PC-3 (cell line): Measurements from ENCODE around the gene IL3. TPM values are rescaled to one million over a fixed set of nuclear protein-coding genes. Genes with fewer than 3 reads are reported as not detected.

Experiments used
- ATAC-seq: fragments of 200-7000 bp; cut with Tn5 transposase; 2 replicates; pipeline ENCODE4 v1.9.1; 2020; ENCODE audit warnings: mild to moderate bottlenecking, moderate library complexity
- BruUV-seq: library from RNA; stranded (reverse); fragments of 400-500 nt; replicated peaks from 2 replicates; lab custom pipeline; 2021; lab: Mats Ljungman, UMichigan
- CTCF ChIA-PET: fragments of 300-600 bp; sonication (Branson Sonifier 250); formaldehyde crosslinking; loops from one replicate; lab custom pipeline; 2022; ENCODE audit warnings: antibody characterized with exemption; lab: Charles Lee
- POLR2A ChIA-PET: fragments of 300-600 bp; sonication (Branson Sonifier 250); formaldehyde crosslinking; loops from one replicate; lab custom pipeline; 2022; ENCODE audit warnings: antibody characterized with exemption; ENCODE audit not compliant: unreplicated experiment; lab: Charles Lee
- DNase-seq: peaks from one replicate; pipeline ENCODE4 v3.0.0-alpha.2; 2015
- H2AFZ ChIP-seq: fragments of 300-600 bp; sonication (generic); 2 replicates; pipeline ENCODE4 v1.6.0; 2016; ENCODE audit warnings: antibody characterized with exemption, low read length
- H3F3A ChIP-seq: fragments of 300-600 bp; sonication (generic); one replicate; pipeline ENCODE4 v1.6.0; 2017; ENCODE audit warnings: antibody characterized with exemption, low read length, control low read depth, mild to moderate bottlenecking; ENCODE audit not compliant: unreplicated experiment
- H3K27ac ChIP-seq: fragments of 300-600 bp; sonication (generic); 2 replicates; pipeline ENCODE4 v1.5.1; 2016; ENCODE audit warnings: mild to moderate bottlenecking, low read length
- H3K27me3 ChIP-seq: fragments of 300-600 bp; sonication (generic); 2 replicates; pipeline ENCODE4 v1.6.1; 2016; ENCODE audit warnings: low read length, mixed read lengths
- H3K36me3 ChIP-seq: fragments of 300-600 bp; sonication (generic); 2 replicates; pipeline ENCODE4 v1.6.1; 2016; ENCODE audit warnings: low read depth, mixed run types, low read length, mixed read lengths
- H3K4me1 ChIP-seq: fragments of 300-600 bp; sonication (generic); 2 replicates; pipeline ENCODE4 v1.5.1; 2016; ENCODE audit warnings: low read length; ENCODE audit not compliant: insufficient read depth
- H3K4me2 ChIP-seq: fragments of 300-600 bp; sonication (generic); 2 replicates; pipeline ENCODE4 v1.6.0; 2016; ENCODE audit warnings: low read length
- H3K4me3 ChIP-seq: fragments of 300-600 bp; sonication (generic); 2 replicates; pipeline ENCODE4 v1.5.1; 2016; ENCODE audit warnings: mild to moderate bottlenecking, low read length, mixed read lengths
- H3K79me2 ChIP-seq: fragments of 300-600 bp; sonication (generic); 2 replicates; pipeline ENCODE4 v1.6.1; 2017; ENCODE audit warnings: low read length, mixed read lengths
- H3K9ac ChIP-seq: fragments of 300-600 bp; sonication (generic); 2 replicates; pipeline ENCODE4 v1.6.0; 2016; ENCODE audit warnings: mild to moderate bottlenecking, low read length
- H3K9me2 ChIP-seq: fragments of 300-600 bp; sonication (generic); replicated peaks from 2 replicates; pipeline ENCODE4 v1.6.1; 2016; ENCODE audit warnings: mixed run types, low read length, mixed read lengths
- H3K9me3 ChIP-seq: fragments of 300-600 bp; sonication (generic); 2 replicates; pipeline ENCODE4 v1.6.1; 2016; ENCODE audit warnings: low read length, mixed read lengths
- H4K20me1 ChIP-seq: fragments of 300-600 bp; sonication (generic); 2 replicates; pipeline ENCODE4 v1.6.1; 2016; ENCODE audit warnings: low read length, mixed read lengths
- CTCF ChIP-seq: fragments of 300-600 bp; sonication (generic); conservative IDR thresholded peaks from 2 replicates; pipeline ENCODE4 v1.5.1; 2017; ENCODE audit warnings: antibody characterized with exemption, low read depth, mild to moderate bottlenecking, low read length
- EZH2 ChIP-seq: fragments of 300-600 bp; sonication (generic); IDR thresholded peaks from one replicate; pipeline ENCODE4 v1.6.1; 2017; ENCODE audit warnings: antibody characterized with exemption, mild to moderate bottlenecking, low read length; ENCODE audit not compliant: unreplicated experiment
- EZH2phosphoT487 ChIP-seq: fragments of 300-600 bp; sonication (generic); IDR thresholded peaks from 2 replicates; pipeline ENCODE4 v1.6.1; 2018; ENCODE audit warnings: mild to moderate bottlenecking, antibody characterized with exemption, low read length, borderline replicate concordance
- intact Hi-C: fragments of 100-400 bp; cut with micrococcal nuclease; formaldehyde crosslinking; loops from 2 replicates; pipeline ENCODE4 v1.9.0; 2023
- total RNA-seq: library from RNA; depleted of rRNA; stranded (reverse); fragments of >200 nt; gene quantifications from 2 replicates; pipeline ENCODE4 v1.2.3, GENCODE V29; 2014

The IL3 gene
- total RNA-seq, 1 experiment from 2014 or later: not detected

GRCh38 chr5:132081458-132081857 is 21.0 kb downstream of the IL3 start:
- no peaks in the 10 kb centered on the region for H3K9me2 ChIP-seq
- no peaks in the 10 kb centered on the region for H3K79me2 ChIP-seq
- no peaks in the 10 kb centered on the region for H4K20me1 ChIP-seq
- no peak overlapping the region for H3K9ac ChIP-seq
- intact Hi-C loops: no loop called here
- no peak overlapping the region for H3K4me2 ChIP-seq
- no peak for TF ChIP-seq EZH2
- TF ChIP-seq CTCF: no peak
- TF ChIP-seq EZH2phosphoT487: no peak
- H2AFZ ChIP-seq: no peak overlapping the region
- H3F3A ChIP-seq: no peaks in the 10 kb centered on the region
- BruUV-seq: no TSS peak
- H3K27ac ChIP-seq: no peak overlapping the region
- peaks cover 14% of the 10 kb centered on the region for H3K4me1 ChIP-seq
- H3K27me3 ChIP-seq: no peaks in the 10 kb centered on the region
- ATAC-seq (no peak), DNase-seq (no peak)
- CTCF ChIA-PET: no interaction called here
- H3K9me3 ChIP-seq: no peaks in the 10 kb centered on the region
- no peaks in the 10 kb centered on the region for H3K36me3 ChIP-seq
- POLR2A ChIA-PET: interaction anchor here (0.5 kb wide), 1 partner anchor 89 kb away, joined by 3 read pairs; no protein-coding TSS in a partner anchor
- no peak overlapping the region for H3K4me3 ChIP-seq

GRCh38 chr5:132082329-132083023 is 22.0 kb downstream of the IL3 start:
- Histone ChIP-seq H3K36me3 (no peaks in the 10 kb centered on the region), H3K4me3 (no peak overlapping the region), H3K4me2 (no peak overlapping the region), H2AFZ (no peak overlapping the region), H3K4me1 (peaks cover 21% of the 10 kb centered on the region), H3K9me2 (no peaks in the 10 kb centered on the region), H3K27me3 (no peaks in the 10 kb centered on the region), H3K79me2 (no peaks in the 10 kb centered on the region), H3K9ac (no peak overlapping the region), H4K20me1 (no peaks in the 10 kb centered on the region), H3K27ac (no peak overlapping the region), H3F3A (no peaks in the 10 kb centered on the region), H3K9me3 (no peaks in the 10 kb centered on the region)
- ATAC-seq (no peak), DNase-seq (no peak)
- CTCF ChIA-PET: no interaction called here
- BruUV-seq: no TSS peak
- intact Hi-C loops: no loop called here
- TF ChIP-seq EZH2phosphoT487 (no peak), EZH2 (no peak), CTCF (no peak)
- POLR2A ChIA-PET: no interaction called here

GRCh38 chr5:132083071-132083678 is 22.7 kb downstream of the IL3 start:
- CTCF ChIA-PET: no interaction called here
- no peak overlapping the region for H3K9ac ChIP-seq
- H3K27me3 ChIP-seq: no peaks in the 10 kb centered on the region
- no peak overlapping the region for H3K4me2 ChIP-seq
- POLR2A ChIA-PET: no interaction called here
- no peak overlapping the region for H3K4me3 ChIP-seq
- no peaks in the 10 kb centered on the region for H3F3A ChIP-seq
- no peak for TF ChIP-seq EZH2
- TF ChIP-seq EZH2phosphoT487: no peak
- TF ChIP-seq CTCF: no peak
- H3K4me1 ChIP-seq: peaks cover 21% of the 10 kb centered on the region
- no peaks in the 10 kb centered on the region for H3K79me2 ChIP-seq
- no peaks in the 10 kb centered on the region for H3K9me3 ChIP-seq
- BruUV-seq: no TSS peak
- ATAC-seq (no peak), DNase-seq (no peak)
- H3K9me2 ChIP-seq: no peaks in the 10 kb centered on the region
- no peak overlapping the region for H2AFZ ChIP-seq
- intact Hi-C loops: no loop called here
- H4K20me1 ChIP-seq: no peaks in the 10 kb centered on the region
- no peak overlapping the region for H3K27ac ChIP-seq
- H3K36me3 ChIP-seq: no peaks in the 10 kb centered on the region
